GM23248 (cell line): Measurements from ENCODE around the gene CIRBP.

ENCODE experiments used
- EZH2 ChIP-seq: fragments of 200-600 bp; sonication (generic); IDR thresholded peaks from 2 replicates; pipeline ENCODE4 v1.6.1; 2018; ENCODE audit warnings: antibody characterized with exemption, mild to moderate bottlenecking; ENCODE audit not compliant: insufficient read depth, poor library complexity, severe bottlenecking
- EZH2phosphoT487 ChIP-seq: fragments of 200-600 bp; sonication (generic); IDR thresholded peaks from 2 replicates; pipeline ENCODE4 v1.6.1; 2018; ENCODE audit warnings: antibody characterized with exemption, moderate library complexity, mild to moderate bottlenecking, low read depth; ENCODE audit not compliant: insufficient read depth

DNA sequence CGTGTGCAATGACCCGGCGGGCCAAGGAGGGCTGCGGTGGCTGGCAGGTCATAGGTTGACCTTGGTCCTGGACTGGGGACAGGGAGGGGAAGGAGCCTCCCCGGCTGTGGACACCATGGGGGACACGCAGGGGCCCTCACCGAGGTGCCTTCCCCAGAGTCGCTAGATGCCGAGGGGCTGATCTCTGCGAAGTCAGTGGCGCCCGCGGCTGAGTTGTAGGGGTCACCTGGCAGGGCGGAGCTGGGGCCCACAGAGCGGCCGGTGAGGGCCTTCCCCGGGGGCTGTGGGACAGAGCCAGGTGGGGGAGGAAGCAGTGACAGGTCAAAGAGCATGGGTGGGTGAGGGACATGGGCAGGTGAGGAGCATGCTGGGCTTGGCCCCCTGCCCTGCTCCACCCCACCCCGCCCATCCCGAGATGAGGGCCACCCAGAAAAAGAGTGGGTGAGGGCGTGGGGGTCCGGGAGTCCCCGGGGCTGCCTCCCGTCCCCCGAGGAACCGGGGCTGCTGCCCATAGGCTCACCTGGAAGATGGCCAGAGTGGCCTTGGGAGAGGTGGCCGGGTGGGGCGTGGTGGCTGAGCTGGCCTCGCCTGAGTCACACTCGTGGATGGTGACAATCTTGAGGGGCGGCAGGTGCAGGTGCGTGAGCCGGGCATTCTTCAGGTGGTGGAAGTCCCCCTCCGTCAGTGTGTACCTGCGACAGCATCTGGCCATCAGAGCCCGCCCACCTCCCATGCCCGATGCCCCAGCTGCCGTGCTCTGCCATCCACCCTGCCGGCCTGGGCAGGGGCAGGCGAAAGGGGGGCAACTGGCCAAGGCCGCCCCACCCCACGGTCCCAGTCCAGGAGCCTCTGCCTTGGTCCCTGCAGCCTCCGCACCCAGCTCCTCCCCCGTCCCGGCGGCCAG is 34.8 kb upstream of the CIRBP start:
- TF ChIP-seq EZH2 (no peak), EZH2phosphoT487 (no peak)
